Transverse colon (tissue), 4 donors: Measurements from ENCODE around the gene GFRA1.

Experiments used
- EP300 ChIP-seq: sonication (generic); formaldehyde crosslinking; IDR thresholded peaks from one replicate; pipeline ENCODE4 v1.6.1; 2017; ENCODE audit warnings: antibody characterized with exemption, low read depth
- POLR2A ChIP-seq: fragments of 450-650 bp; IDR thresholded peaks from one replicate; pipeline ENCODE4 v1.6.1; 2016; ENCODE audit warnings: antibody characterized with exemption, mild to moderate bottlenecking, moderate library complexity
- POLR2AphosphoS5 ChIP-seq, 3 donors: sonication (generic); formaldehyde crosslinking; IDR thresholded peaks; one replicate each; pipeline ENCODE4 v1.6.1; 2016; ENCODE audit warnings: antibody characterized with exemption in 3 of 3
- TF ChIP-seq, protein P1 (sequence below), 5 experiments: fragments of 200-600 bp in 3 of 5; fragments of 450-650 bp in 2 of 5; sonication (generic) in 3 of 5; IDR thresholded peaks; 1 replicate in 2 of 5; 2 replicates in 3 of 5; pipeline ENCODE4 v1.5.1; 2016 to 2017; ENCODE audit warnings: antibody characterized with exemption in 5 of 5, inconsistent platforms in 3 of 5, mild to moderate bottlenecking in 2 of 5, moderate library complexity in 1 of 5

DNA sequence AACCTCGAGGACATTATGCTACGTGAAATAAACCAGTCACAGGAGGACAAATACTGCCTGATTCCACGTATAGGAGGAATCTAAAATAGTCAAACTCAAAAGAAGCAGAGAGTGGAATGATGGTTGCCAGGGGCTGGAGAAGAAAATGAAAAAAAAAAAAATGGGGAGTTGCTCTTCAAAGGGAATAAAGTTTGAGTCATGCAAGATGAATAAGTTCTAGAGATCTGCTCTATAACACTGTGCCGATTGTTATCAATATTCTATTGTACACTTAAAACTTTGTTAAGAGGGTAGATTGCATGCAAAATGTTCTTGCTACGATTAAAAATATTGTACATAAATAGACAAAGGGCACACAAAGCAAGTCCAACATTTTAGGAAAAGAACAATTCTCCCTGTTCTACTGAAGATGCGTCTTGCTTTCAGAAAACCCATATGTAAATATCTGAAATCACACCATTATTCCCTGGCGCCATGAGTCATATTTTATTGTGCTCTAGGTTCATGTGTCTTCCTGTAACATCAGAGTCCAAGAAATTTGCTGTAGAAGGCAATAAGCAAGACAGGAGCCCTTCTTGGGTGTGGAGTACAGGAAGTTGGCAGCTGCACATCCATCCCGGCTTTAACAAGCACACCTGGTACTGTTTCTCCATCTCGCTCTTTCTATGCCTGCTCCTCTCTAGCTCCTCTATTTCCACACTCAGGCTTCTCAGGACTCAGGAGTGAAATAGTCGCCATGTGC, 145.9 kb downstream of the GFRA1 start:
- TF ChIP-seq, protein P1, sequence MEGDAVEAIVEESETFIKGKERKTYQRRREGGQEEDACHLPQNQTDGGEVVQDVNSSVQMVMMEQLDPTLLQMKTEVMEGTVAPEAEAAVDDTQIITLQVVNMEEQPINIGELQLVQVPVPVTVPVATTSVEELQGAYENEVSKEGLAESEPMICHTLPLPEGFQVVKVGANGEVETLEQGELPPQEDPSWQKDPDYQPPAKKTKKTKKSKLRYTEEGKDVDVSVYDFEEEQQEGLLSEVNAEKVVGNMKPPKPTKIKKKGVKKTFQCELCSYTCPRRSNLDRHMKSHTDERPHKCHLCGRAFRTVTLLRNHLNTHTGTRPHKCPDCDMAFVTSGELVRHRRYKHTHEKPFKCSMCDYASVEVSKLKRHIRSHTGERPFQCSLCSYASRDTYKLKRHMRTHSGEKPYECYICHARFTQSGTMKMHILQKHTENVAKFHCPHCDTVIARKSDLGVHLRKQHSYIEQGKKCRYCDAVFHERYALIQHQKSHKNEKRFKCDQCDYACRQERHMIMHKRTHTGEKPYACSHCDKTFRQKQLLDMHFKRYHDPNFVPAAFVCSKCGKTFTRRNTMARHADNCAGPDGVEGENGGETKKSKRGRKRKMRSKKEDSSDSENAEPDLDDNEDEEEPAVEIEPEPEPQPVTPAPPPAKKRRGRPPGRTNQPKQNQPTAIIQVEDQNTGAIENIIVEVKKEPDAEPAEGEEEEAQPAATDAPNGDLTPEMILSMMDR (IDR thresholded peaks at IDR 0.05), result no peak
- TF ChIP-seq EP300 (no peak), POLR2A (no peak), POLR2AphosphoS5 (IDR thresholded peaks at IDR 0.05) (no peak)
